ENCODE measurements around the gene ZNF215.
"Not testable (repeated sequence)": the region's sequence is repeated elsewhere in the genome, so short reads cannot be mapped to it uniquely, and the experiment has no call there.

ZNF215 gene

GRCh38 chr11:6926208-6927029, at the start of gene ZNF215:
Gene ZNF215, plus strand, starts transcription at chr11:6926426. Its CDS starts 5,847 bp downstream, at chr11:6932273.
- no peak for DNase-seq (ENCODE audit: low read depth in 1 of 2, low spot score in 1 of 2)

DNA sequence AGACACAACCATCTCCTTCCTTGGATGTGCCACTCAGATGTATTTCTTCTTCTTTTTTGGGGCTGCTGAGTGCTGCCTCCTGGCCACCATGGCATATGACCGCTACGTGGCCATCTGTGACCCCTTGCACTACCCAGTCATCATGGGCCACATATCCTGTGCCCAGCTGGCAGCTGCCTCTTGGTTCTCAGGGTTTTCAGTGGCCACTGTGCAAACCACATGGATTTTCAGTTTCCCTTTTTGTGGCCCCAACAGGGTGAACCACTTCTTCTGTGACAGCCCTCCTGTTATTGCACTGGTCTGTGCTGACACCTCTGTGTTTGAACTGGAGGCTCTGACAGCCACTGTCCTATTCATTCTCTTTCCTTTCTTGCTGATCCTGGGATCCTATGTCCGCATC, 49.3 kb upstream of the ZNF215 start:
- DNase-seq (ENCODE audit: low read depth in 1 of 2, low spot score in 1 of 2) = no peak

DNA sequence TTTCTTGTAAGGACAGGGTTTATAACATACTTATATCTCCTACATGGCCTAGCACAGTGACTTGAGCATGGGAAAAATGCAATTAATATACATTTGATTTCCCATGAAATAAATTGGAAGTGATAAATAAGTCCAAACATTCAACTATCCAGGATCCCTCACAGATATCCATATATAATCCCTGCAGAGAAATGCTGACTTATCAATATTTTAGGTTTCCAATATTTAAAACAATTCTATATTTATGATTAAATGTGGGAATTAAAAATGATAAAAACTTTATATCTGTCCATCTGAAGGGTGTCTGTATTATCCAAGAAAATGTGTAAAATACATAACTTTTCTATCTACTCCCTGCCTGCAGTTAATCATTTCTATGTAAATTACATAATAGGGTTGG, 43.5 kb upstream of the ZNF215 start:
- no peak for DNase-seq (ENCODE audit: low read depth in 1 of 2, low spot score in 1 of 2)

DNA sequence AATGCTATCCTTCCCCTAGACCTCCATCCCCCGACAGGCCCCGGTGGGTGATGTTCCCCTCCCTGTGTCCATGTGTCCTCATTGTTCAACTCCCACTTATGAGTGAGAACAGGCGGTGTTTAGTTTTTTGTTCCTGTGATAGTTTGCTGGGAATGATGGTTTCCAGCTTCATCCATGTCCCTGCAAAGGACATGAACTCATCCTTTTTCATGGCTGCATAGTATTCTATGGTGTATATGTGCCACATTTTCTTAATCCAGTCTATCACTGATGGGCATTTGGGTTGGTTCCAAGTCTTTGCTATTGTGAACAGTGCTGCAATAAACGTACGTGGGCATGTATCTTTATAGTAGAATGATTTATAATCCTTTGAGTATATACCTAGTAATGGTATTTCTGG, 38.5 kb upstream of the ZNF215 start:
- DNase-seq (ENCODE audit: low read depth in 1 of 2, low spot score in 1 of 2) = not testable (repeated sequence)

DNA sequence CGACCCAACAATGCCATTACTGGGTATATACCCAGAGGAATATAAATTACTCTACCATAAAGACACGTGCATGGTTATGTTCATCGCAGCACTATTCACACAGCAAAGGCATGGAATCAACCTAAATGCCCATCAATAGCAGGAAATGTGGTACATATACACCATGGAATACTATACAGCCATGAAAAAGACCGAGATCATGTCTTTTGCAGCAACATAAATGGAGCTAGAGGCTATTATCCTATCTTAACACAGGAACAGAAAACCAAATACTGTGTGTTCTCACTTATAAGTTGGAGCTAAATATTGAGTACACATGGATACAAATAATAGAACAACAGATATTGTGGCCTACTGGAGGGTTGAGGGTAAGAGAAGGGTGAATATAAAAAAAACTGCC, 37.4 kb upstream of the ZNF215 start:
- DNase-seq (ENCODE audit: low read depth in 1 of 2, low spot score in 1 of 2) = no peak

DNA sequence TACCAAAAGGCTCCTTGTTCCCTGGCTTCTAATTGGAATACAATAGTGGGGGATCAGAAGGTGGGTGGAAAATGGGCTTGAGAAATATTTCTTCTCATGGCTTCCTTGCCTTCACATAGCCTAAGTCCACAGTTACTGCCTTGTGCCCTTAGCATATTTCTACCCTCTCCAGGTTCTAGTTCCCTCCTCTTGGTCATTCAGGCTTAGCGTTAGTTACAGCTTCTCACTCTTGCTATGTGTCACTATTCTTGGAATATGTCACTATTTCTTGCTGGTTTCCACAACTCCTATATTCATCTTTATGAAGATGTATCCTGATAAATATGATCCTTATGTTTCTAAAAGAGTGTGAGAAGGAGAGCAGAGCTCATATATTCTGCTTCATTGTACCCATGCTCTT, 36.4 kb upstream of the ZNF215 start:
- DNase-seq (ENCODE audit: low read depth in 1 of 2, low spot score in 1 of 2) = no peak

DNA sequence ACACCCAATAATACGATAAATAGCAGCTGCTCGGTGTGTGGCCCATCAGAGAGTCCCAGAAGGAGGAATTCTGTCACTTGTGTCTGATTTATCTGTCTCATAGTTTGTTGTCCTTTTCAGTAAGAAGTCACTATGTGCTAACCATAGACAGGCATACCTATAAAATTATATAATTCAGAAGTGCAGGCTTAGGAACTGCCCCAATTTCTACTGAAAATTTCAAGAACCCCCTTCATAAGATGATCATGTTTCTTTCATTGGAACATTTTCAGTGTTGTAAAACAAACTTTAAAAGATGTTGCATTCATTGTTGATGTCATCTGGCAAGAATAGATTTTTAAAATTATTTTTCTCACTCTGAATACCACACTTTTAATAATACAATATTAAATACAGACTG, 33.8 kb upstream of the ZNF215 start, which contains the start of gene OR2D2:
OR2D2 (minus strand) TSS at position 101 of the 400 bp plus-strand sequence; CDS start at position 101, 0 bp downstream.
- DNase-seq (ENCODE audit: low read depth in 1 of 2, low spot score in 1 of 2) = no peak

DNA sequence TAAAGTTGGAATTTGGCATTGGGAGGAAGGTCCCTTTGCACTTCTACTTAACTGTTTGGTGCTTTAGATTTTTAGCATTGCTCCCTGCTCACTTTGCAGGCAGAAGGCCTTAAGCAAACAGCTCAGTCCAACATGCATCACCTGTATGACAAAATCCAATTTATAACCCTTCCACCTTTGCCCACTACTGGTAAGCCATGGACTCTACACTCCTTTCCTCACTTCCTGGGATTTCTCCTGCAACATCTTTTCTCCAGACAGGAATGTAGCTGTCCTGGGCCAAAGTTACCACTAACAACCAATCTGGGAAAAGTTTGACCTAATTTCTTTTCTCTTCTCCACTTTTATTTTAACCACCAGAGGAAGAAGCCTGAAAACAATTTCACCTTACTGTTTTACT, 32.1 kb upstream of the ZNF215 start:
- no peak for DNase-seq (ENCODE audit: low read depth in 1 of 2, low spot score in 1 of 2)

DNA sequence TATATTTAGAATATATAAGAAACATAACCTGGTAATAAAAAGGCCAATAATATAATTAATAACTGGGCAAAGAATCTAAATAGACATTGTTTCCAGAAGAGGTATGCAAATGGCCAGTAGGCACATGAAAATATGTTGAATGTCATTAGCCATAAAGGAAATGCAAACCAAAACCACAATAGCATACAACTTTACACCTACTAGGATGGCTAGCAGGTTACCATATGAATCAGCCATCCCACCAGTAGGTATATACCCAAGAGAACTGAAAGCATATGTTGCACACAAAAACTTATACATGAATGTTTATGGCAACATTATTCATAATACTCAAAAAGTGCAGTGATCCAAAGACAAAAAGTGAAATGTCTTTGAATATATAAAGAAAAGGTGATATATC, 31.2 kb upstream of the ZNF215 start:
- DNase-seq (ENCODE audit: low read depth in 1 of 2, low spot score in 1 of 2) = no peak

GRCh38 chr11:6898911-6899310, 27.3 kb upstream of the ZNF215 start:
- no peak for DNase-seq (ENCODE audit: low read depth in 1 of 2, low spot score in 1 of 2)

- DNase-seq (ENCODE audit: low read depth in 1 of 2, low spot score in 1 of 2) = no peak
Observed at GRCh38 chr11:6900327-6900999, 25.8 kb upstream of the ZNF215 start.

DNA sequence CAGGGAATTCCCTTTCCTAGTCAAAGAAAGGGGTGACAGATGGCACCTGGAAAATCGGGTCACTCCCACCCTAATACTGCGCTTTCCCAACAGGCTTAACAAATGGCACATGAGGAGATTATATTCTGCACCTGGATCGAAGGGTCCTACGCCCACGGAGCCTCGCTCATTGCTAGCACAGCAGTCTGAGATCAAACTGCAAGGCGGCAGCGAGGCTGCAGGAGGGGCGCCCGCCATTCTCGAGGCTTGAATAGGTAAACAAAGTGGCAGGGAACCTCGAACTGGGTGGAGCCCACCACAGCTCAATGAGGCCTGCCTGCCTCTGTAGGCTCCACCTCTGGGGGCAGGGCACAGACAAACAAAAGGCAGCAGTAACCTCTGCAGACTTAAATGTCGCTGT, 21.4 kb upstream of the ZNF215 start:
- not testable (repeated sequence) for DNase-seq (ENCODE audit: low read depth in 1 of 2, low spot score in 1 of 2)

- DNase-seq (ENCODE audit: low read depth in 1 of 2, low spot score in 1 of 2) = no peak
Observed at GRCh38 chr11:6911378-6911777, 14.8 kb upstream of the ZNF215 start.

GRCh38 chr11:6911948-6912347, 14.3 kb upstream of the ZNF215 start:
- no peak for DNase-seq (ENCODE audit: low read depth in 1 of 2, low spot score in 1 of 2)

- DNase-seq (ENCODE audit: low read depth in 1 of 2, low spot score in 1 of 2) = no peak
Observed at GRCh38 chr11:6919698-6920097, 6.5 kb upstream of the ZNF215 start.

DNA sequence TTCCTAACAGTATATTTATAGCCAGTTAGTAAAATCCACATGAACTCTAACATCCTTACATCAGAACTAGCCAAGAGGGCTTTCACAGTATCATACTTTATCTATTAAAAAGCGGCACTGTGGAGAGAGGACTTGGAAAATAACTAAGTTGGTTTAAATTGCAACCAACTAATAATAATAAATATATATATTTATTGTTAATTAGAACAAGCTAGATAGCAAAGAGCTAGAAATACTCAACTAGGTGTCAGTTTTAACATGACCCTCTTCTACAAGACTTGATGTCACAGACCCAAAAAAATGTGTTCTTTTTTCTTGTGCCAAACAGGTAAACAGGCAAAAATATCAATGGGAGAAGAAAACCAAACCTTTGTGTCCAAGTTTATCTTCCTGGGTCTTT, 5.5 kb upstream of the ZNF215 start, which contains the start of gene OR2D3:
OR2D3 (plus strand) TSS at position 301 of the 400 bp plus-strand sequence; CDS start at position 301, 0 bp downstream.
- DNase-seq (ENCODE audit: low read depth in 1 of 2, low spot score in 1 of 2) = no peak

- DNase-seq (ENCODE audit: low read depth in 1 of 2, low spot score in 1 of 2) = no peak
Observed at GRCh38 chr11:6925007-6925577, 1.1 kb upstream of the ZNF215 start.

DNA sequence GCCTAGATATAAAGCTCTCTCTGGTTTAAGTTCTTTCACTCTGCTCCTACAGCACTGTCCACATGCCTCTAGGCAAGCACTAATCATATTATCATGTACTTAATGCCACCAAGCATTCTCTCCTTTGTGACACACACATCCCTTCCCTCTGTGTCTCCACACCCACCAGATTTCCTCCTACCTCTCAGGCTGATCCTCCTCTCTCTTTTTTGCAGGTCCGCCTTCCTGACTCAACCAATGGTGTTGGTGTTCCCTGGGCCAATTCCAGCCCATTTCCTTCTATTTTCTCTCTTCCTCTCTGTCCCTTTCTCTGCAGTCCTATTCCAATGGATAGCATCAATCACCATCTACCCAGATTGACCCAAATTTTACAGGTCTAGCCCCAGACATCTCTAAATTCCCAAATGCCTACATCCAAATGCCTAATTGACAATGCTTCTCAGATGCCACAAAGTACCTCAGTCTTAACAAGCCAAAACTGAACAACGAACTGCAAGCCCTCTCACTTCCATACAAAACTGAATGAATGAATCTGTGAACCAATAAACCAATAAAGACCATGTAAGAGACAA, 504 bp upstream of the ZNF215 start:
- no peak for DNase-seq (ENCODE audit: low read depth in 1 of 2, low spot score in 1 of 2)

DNA sequence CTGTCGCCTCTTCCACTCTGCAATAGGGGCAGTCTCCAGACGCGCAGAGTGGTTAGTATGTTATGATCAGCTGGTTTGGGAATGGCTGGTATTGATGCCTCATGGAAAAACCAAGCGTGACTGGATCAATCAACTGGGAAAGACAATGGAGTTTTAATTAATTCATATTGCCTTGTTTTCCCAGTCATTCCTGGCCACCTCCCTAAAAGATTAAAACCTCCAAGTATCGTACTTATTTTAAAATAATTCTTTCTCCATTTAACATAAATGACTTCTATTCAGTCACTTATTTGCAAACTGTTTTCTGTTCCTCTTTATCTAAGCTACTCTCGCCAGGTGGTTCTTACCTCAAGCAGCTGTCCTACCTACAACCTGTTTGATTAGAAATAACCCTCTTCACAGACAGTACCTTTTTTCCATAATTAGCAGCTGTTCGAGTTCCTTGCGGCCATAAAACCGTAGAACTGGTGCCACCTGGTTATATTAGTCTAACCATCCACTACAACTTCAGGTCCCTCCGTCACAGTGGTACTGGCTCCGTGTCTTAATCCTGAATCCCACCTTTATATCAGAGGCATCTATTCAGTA, 898 bp downstream of the ZNF215 start:
- no peak for DNase-seq (ENCODE audit: low read depth in 1 of 2, low spot score in 1 of 2)

DNA sequence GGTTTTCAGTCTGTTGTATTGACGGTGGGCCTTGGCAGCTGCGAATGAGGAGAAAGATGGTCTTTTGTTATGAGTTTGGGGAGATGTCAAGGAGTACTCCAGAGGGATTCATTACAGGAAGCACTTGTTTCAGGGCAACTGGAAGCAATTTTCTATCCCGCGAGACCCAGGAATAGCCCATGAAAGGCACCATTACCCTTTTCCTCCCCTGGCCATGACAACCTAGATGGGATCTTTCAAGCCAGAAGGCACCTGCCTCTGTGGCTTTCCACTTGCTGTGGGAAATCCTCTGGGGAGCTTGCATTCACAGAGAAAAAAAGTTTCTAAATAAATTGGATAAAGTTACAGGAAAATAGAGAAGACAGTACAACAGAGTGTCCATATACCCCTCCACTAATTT, 2.7 kb downstream of the ZNF215 start:
- DNase-seq (ENCODE audit: low read depth in 1 of 2, low spot score in 1 of 2) = no peak

GRCh38 chr11:6931146-6931713, 5.0 kb downstream of the ZNF215 start:
- DNase-seq (ENCODE audit: low read depth in 1 of 2, low spot score in 1 of 2) = no peak
